Muscle of back (tissue), 11 donors: Measurements from ENCODE around the gene SULT4A1. TPM values are rescaled to one million over a fixed set of nuclear protein-coding genes. Genes with fewer than 3 reads are reported as not detected.
A peak's percentile ranks its signal among the peaks of the same experiment; 100 is the strongest.

Experiments
- DNase-seq, 3 donors: peaks; one replicate each; pipeline versions ENCODE4 v3.0.0 to v3.0.0-alpha.2; 2013
- polyA plus RNA-seq, 10 donors: library from polyadenylated mRNA; unstranded; fragments of 120-200 nt; gene quantifications; one replicate each; pipeline ENCODE4 v1.2.1, GENCODE V29; 2013; ENCODE audit not compliant: insufficient read length in 10 of 10

SULT4A1 gene
- polyA plus RNA-seq, 10 donors: 1.0 to 3.4 (median 2.2) TPM

DNA sequence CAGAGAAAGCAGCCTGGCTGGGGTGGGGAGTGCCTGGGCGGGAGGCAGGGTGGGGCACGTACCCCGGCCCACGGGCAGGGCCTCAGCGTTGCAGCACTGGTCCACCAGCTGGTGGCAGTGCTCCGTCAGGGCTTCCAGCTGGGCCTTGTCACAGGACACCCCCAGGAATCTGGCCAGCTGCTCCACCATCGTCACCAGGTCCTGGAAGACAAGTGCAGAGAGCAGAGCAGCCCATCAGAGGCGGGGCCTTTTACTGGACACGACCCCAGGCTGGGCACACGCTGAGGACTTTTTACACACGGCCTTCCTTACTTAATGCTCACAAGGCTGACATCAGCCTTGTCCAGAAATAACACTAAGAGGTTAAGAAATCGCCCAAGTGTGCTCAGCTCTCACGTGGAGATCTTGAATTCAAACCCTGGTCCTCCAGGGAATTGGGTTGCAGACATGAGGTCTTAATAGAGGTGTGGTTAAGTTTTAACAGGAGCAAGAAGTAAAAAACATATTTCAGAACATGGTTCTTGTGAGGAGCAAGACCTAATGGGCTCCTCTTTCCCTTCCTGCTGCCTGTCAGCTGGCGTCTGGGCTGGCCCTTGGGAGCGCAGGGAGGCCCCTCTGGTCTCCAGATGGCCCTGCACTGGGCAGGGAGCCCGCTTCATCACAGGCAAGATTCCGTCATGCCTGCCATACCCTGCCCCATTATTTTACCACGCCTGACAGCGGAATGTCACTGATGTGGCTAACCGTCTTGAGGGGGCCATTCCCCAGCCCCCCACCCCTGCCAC is 33.1 kb downstream of the SULT4A1 start:
- peak; percentile 76 to 83 (median 82) for DNase-seq

DNA sequence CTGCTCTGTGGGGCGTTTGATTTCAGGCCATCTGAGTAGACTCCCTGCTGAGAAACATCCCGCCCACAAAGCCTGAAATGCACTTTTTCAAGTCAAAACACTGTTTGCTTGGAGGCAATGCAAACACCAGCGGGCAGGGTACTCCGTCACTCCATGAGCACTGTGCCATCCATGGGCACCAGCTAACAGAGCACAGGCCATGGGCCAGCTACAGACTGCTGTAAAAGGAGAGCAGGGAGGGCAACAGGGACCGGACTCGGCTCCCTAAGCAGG is 33.7 kb downstream of the SULT4A1 start:
- no peak for DNase-seq

DNA sequence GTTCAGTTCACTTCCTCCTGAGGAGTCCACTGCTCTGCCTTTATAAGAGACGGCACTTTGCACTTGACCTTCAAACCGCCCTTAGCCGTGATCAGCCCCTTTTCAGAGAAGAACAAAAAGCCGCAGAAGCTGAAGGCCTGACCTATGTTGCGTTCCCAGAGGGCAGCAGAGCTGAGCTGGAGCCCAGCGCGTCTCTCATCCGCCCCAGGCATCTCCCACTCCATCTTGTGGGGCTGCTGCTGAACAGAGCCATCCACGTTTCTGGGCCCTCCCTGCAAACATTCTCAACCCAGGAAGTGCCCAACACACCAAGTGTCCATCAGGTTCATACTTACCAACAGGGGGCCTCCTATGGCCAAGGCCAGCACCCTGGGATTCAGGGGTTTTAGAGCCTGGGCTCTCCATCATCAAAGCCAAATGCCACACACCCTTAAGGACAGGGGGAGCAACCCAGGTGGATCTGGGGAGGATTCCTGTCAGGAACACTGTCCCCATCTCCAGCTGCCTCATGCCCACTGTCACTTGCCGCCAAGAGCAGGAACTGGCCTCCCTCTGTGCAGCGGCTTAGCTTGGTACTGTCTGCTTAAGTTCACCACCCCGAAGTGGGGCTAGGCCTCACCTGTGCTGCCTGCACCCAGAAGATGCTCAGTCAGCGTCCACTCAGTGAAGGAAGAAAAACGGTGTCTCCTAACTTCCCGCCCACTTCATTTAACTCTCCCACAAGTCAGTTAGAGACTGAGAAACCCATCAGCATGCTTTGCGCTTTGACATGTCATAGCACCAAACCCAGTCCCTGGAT is 34.2 kb downstream of the SULT4A1 start:
- DNase-seq: no peak

DNA sequence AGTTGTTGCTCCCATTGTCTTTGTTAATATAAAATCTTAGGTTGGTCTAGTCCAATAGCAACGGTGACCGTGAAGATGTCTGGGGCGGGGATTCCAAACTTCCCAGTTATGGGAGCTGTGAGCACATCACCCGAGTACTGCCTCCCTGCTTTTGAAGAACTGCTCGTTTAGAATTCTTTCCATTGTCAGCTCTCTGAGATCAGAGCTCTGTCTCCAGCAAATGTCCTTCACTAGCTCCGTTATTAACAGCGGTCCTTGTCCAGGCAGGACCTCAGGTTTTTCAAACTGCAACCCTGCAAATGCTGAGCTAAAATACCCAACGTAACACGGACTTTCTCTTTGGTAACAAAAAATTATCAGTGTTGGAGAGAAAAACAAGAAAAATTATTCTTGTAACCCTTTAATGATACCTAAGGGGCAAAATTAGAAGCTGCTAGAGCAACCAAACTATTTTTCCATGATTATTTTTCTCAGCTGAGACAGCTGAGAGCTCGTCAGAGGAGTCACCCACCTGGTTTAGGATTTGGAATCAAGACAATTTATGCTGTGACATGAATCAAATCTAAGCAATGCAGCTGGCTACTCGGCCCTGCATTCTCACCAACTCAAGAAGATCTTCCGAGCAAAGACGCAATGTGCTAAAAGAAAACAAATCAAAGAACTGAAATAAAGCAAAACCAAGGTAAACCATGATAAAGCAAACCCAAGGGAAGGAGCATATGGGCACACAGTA is 35.1 kb downstream of the SULT4A1 start:
- no peak for DNase-seq

DNA sequence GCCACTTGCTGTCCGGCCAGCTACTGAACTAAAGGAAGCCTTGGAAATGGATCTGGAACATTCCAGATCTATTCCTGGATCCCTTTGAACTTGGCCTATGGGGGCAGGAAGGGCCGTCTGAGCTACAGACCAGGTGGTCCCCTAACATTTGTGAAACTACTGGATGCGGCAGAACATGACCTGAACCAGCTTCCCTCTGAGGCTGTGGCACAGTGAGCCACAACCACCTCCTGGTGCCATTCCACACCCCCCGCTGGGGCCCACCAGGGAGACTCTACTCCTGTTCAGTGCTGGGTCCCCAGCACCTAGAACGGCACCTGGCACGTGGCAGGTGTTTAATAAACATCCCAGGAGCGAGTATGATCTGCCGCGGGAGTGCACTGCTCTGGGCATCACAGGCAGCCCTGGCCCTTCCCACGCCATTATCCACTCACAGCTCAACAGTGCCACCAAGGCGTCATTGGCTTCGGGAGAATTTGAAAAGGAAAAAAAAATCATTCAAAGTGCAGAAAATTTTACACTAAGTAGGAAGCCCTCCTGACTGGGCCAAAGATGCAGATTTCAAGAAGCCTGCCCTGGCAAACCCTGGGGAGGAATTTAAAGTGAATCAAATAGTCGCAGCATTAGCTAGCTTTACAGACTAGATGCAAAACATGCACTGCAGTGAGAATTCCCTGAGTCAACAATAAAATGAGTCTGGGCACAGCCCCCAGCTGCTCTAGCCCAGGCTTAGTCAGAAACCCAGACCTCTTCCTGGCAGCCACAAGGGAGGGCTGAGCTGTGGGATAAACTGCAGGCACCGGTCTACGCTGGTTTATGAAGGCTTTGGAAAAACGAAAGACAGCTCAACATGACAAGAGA is 35.9 kb downstream of the SULT4A1 start:
- peak in 2 of 3 donors; percentile 51 to 59 for DNase-seq

DNA sequence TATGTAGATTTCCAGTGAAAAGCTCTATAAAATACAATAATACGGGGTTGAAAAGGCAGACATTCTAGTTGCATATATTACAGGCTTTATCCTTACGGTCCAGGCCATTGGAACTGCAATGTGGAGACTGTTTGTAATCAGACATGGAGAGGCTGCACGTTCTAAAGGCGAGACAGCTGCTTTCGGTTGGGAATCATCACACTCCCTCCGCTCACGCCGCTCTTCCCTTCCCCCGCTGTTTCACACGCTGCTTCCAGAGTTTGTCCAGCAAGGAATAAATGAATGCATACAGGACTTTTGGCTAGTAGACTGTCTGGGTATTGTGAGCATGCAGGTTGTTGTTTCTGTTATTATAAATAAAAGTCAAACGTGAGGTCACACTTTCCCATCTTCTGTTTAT is 36.7 kb downstream of the SULT4A1 start:
- DNase-seq: peak in 1 of 3 donors; percentile 37

DNA sequence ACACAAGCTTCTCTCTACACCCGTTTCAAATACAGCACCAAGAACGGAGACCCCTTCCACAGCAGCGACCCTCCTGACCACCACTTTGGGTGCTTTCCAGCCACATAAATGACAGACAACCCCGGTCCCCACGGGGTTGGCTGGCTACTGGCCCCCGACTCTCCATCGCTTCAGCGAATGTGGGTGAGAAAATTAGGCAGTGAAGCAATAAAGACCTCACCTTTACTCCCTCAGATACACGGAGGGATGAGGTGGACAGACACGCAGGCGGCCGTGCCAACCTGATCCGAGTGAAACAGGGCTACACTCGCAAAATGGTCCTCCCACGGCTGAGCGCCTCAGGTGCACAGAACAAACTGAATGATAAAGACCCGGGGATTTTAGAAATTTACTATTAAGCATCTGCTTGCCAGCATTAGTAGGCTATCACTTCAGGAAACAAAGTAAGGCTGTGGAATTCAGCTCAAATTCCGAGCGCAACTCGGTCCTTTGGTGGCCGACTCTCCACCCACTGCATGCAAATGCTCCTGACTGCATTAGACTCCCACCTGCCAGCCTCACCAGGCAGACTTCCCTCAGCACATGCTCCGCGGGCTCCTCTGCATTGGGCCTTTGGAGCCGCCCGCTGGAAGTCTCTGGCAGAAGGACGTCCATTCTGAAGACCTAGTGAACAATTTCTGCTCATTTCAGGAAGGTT is 37.4 kb downstream of the SULT4A1 start:
- DNase-seq: no peak

DNA sequence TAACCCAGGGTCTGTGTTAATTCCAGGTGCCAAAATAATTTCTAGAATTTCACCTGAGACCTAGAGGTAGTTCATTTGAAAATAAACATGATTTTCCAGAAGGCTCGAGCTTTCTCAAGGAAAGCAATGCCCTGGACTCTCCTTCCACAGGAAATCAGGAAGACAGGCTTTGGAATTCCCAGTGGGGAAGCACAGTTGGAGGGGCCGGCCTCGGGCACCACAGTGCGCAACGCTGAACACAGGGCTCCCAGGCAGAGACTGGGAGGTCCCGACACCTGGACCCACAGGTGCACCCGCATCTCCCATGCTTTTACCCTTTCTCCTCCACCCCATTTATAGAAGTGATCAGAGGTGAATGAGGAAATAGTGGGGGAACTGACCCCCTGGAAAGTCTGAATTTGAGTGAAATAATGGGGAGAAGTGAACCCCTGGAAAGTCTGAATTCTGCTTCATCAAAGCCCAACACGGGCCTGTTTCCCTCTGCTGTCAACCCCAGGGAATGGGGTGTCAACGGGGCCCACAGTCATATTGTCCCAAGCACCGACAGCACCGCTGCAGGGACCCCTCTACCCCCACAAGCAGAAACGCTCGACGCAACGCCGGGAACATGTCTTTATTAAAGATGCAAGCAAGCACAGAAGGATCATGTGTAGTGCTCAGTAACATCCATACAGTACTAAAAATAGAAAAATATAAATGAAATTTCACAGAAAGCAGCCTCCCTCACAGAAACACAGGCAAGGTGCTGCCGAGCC is 38.2 kb downstream of the SULT4A1 start:
- no peak for DNase-seq

DNA sequence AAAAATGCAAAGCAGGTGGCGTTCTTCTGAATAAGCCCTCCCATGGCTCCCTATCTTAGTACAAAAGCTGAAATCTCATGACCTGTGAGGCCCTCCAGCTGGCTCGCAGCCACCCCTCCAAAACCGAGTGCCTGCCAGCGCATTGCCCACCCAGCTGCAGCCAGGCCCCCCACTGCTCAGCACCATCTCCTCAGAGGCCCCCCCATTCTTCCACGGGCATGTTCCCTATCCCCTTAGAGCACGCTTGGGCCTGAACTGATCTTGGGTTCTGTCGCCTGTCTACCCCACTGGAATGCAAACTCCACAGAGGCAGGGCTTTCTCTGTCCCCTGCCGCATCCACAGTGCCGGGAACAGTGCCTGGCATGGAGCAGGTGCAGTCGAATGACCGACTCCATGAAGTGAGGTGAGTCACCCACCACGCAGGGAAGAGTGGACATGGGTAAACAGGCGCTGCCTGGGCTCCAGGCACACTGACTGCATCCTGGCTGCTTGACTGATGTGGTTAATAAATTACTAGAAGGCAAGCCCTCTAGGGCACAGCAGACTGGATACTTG is 38.9 kb downstream of the SULT4A1 start:
- DNase-seq: no peak

DNA sequence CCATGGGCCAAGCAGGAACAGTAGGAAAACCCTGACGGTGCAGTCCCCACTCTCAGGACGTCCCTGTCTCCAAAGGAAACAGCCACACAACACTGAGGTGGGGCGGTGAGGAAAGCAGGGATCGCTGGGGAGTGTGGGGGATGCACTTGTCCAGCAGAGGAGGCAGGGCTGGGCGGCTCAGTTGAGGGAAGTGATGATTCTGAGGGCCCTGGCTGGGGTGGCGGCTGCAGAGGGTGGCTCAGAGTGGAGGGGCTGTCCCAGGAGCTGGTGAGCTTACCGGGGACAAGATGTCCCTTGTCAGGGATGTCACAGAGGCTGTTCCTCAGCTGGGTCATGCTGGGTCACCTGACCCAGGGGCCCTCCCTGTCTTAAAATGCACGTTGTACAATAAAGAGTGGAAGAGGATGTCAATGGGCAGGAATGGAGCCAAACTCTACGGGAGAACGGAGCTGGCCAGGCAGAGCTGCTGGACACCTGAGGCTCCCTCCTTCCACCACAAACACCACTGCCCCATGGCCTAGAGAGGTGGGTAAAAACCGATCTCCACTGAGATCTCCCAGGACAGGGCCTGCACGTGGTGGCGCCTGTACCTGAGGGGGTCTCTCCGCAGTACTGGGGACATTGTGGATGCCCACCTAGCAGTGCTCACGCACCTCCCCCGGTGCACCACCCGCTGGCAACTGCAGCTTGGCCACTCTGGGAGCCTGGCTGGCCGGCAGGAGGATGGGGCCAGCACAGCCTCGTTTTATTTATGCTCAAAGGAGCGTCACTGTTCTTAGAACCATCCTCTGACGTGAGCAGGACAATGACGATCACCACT is 40.5 kb downstream of the SULT4A1 start:
- no peak for DNase-seq

DNA sequence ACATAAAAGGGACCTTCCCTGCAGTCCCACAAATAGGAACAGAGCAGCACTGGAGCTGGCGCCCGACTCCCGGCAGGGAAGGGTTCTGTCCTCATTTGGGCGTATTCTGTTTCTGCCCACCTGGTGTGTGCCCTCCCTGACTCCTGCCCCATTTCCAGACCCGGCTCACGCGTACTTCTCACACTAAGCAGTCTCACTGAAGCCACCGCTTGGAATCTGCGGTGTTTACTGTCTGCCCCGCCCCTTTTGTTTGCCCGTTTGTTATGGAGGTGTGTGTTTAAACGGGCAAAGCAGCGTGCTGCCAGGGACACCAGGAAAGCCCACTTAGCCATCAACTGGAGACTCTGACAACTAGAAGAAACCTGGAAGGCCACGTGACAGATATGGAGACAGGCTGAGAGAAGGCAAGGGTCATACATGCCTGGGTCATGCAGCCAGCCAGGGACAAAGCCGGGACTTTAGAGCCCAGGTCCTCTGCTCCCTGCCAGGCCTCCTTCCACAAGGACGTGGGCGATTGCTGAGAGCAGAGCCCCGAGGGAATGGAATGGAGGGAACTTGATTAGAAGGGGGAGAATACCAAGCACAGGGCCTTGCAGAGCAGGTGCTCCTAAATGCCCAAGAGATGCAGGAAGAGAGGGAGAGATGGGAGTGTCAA is 41.5 kb downstream of the SULT4A1 start:
- no peak for DNase-seq

DNA sequence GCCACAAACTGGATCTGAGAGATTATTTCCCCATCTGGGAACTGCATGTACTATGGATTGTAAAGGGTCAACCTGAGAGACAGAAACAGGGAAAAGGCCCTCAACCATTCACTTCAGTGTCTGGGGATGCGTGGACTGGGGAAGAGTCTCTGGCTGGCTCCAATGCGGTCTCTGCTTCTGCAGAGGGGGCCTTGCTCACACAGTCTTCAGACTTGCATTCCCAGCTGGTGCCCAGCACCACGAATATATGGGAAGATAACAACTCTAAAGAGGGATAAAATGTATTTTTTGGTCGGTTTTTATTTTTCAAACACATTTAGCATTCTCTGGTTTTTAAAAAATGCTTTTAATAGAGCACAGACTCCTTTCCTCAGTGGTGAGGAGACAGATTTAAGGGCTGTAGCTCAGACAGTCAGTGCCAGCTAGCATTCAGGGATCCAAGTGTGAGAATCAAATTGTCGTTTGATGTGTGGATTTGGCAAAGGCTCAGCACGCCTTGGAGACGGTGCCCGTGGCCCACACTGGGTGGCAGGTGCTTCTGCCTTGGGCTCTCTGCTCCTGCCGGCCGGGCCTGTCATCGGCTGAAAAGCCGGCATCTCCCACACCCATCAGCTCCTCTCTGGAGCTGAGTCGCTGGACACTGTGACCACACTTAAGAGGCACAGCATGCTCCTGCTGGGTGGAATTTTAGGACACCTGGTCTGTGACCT is 42.2 kb downstream of the SULT4A1 start:
- no peak for DNase-seq

DNA sequence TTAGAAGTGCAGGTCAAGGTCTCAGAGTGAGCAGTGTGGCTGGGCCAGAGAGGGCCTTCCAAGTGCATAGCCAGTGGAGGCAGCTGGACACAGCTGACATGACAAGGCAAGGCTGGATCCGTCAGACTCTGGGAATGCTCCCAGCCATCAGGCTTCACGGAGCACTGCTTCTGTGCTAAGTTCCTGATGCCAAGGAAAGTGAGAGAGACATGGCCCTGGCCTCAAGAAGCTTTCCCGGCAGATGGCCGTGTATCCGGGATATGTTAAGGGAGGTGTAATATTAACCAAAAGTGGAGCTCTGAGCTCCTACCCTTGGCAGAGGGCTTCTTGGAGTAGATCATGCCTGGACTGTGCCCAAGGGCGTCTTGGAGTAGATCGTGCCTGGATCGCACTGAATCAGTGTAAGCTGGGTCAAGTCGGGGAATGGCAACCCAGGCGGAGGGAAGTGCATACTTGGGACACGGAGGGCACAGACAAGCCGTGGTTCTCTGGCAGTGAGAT is 42.8 kb downstream of the SULT4A1 start:
- DNase-seq: no peak

DNA sequence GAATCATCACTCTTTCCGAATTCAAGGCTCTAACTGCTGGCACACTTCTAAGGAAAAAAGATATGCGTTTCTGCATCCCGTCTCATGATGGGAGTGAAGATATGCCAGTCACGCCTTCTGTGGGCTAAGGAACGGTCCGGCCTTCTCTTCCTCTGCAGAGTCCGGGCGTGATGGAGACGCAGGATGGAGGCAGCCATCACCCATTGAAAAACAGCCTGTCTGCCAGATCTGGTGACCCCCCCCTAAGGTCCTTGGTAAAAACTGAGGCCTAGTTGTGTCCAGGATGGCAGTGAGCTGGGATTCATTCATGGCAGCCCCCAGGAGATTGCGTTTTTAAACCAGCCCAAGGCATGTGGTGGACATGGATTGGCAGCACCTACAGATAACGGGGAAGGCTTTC is 43.3 kb downstream of the SULT4A1 start:
- DNase-seq: no peak

DNA sequence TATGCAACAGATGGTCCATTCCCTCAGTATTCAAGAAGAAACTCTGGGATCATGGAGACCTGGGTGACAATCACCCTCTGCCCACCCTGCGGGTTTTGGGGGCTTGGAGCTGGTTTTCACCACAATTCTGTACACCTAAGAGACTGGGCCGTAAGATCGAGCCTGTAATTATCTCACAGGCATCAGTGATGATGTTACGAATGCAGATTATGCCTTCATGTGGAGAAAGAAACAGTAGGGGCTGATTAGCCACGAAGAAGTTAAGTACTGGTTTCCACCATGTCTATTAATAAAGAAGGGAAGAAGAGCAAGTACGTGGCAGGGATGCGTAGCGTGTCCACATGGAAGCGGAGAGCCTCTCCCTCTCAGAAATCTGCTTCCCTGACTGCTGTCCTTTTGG is 44.9 kb downstream of the SULT4A1 start:
- DNase-seq: no peak

DNA sequence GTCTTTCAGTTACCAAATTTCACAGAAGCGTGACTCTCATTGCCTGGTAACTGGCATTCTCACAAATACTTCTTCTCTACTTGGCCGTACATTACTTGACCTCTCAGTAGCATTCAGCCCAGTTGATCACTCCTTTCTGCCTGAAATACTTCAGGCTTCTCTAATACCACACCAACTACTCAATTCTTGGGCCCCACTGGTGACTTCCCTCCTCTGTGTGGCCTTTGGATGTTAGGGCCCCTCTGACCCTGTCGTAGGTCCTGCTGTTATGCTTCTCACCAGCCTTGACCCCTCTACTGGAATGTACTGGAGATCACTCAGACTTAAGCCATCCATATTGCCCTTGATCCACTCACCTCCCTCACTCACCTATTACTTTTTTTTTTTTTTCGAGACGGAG is 48.0 kb downstream of the SULT4A1 start:
- no peak for DNase-seq

DNA sequence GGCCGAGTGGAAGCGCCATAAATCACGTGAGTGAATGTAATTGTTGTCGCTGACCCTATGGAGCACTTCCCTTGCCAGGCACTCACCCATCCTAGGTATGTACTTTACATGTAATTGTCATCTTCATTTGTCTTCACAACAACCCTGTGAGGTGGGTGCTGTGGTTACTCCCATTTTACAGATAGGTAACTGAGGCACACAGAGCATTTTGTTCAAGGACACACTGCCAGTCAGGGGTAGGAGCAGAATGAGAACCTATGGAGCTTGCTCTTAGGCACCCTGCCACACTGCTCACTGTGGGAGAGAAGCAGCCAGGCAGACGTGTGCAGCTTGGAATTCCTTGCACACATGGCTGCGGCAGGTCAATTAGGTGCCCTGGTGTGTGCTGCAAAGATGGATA is 49.4 kb downstream of the SULT4A1 start:
- no peak for DNase-seq
